Measurements from ENCODE around the gene TAOK2. TPM values are rescaled to one million over a fixed set of nuclear protein-coding genes. Genes with fewer than 3 reads are reported as not detected.
A peak's percentile ranks its signal among the peaks of the same experiment; 100 is the strongest.

The TAOK2 gene
- total RNA-seq, 1 experiment from 2014 or later = 99.4 TPM

DNA sequence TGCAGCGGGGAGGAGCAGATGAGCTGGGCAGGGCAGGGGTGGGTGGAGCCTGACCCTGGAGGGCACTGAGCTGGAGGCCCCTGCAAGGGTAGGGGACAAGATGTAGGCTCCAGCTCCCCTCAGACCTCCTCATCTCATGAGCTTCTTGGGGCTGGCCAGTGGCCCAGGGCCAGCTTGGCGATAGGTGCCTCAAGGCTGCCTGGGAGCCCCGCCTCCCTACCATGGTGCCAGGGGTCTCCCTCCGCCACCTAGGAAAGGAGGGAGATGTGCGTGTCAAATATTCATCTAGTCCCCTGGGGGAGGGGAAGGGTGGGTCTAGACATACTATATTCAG is 17.9 kb downstream of the TAOK2 start:
- CTCF ChIA-PET = interaction anchor here (0.7 kb wide), 1 partner anchor 110 kb away, joined by 3 read pairs; no protein-coding TSS in a partner anchor

DNA sequence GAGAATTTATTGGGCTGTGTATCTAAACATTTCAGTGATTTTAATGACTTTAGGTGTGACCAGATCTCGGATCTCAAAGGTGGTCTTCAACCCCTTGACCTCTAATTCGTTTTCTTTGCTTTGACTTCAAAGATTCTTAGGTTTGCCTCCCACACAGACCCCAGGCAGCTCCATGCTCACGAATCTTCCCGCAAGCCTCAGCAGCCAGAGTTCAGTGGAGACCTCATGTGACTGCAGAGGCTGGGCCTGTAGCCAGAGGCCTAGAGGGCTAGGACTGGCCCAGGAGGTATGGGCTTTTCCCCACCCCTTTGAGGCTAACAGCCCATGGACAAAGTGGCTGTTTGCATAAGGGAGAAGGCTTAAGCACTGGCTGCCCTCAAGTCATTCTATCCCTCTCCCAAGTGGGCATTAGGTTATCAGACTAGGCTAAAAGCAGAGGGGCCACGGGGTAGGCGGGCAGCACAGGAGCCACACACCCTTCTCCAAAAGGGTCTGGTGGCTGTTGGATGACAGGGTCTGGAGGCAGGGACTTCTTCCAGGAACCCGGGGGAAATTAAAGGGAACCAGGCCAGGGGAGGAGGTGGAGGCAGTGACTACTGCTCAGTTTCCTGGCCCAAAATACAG is 18.8 kb downstream of the TAOK2 start:
- H3K36me3 ChIP-seq (ENCODE audit: control insufficient read depth, insufficient read depth, low read length) = peaks cover 12% of the 10 kb centered on the region
- TF ChIP-seq REST (IDR thresholded peaks at IDR 0.05; ENCODE audit: insufficient read depth in 1 of 2, low read depth in 2 of 2, low read length in 1 of 2) (no peak), POLR2AphosphoS5 (IDR thresholded peaks at IDR 0.05; ENCODE audit: low read depth, low read length) (no peak), TCF7L2 (IDR thresholded peaks at IDR 0.05; ENCODE audit: low read depth, low read length) (no peak), SIN3A (IDR thresholded peaks at IDR 0.05; ENCODE audit: borderline replicate concordance, insufficient read depth, low read depth, low read length) (no peak), CTCF (IDR thresholded peaks at IDR 0.05) (no peak)
- H3K4me3 ChIP-seq (ENCODE audit: low read depth in 2 of 2, low read length in 2 of 2) = no peak overlapping the region
- intact Hi-C loops (cut with micrococcal nuclease; ENCODE audit: unreplicated experiment) = no loop called here
- CTCF ChIA-PET = no interaction called here
- no peaks in the 10 kb centered on the region for H3K9me3 ChIP-seq (ENCODE audit: control insufficient read depth, insufficient read depth, low read depth, low read length)
- ATAC-seq (no peak), DNase-seq (ENCODE audit: low read depth, low spot score) (no peak)
- H3K27ac ChIP-seq (ENCODE audit: low read length) = peak overlapping the region; percentile 54
- no TSS peak for BruUV-seq (replicated peaks)
- in situ Hi-C loops (cut with HindIII; ENCODE audit: low pct_unique_long_range_greater_than_20kb, low sequenced_read_pairs) = no loop called here
- POLR2A ChIA-PET = no interaction called here
- H3K27me3 ChIP-seq (ENCODE audit: control insufficient read depth, insufficient read depth, low read length) = no peaks in the 10 kb centered on the region
- H3K4me1 ChIP-seq (ENCODE audit: control insufficient read depth, insufficient read depth, low read length) = peaks cover 31% of the 10 kb centered on the region

More for the DNA sequence above, 17.9 kb downstream of the TAOK2 start:
- peaks cover 27% of the 10 kb centered on the region for H3K4me1 ChIP-seq (ENCODE audit: control insufficient read depth, insufficient read depth, low read length)
- DNase-seq (ENCODE audit: low read depth, low spot score) = no peak
- no peak overlapping the region for H3K4me3 ChIP-seq (ENCODE audit: low read depth in 2 of 2, low read length in 2 of 2)
- H3K9me3 ChIP-seq (ENCODE audit: control insufficient read depth, insufficient read depth, low read depth, low read length) = no peaks in the 10 kb centered on the region
- in situ Hi-C loops (cut with HindIII; ENCODE audit: low pct_unique_long_range_greater_than_20kb, low sequenced_read_pairs) (no loop called here), intact Hi-C loops (cut with micrococcal nuclease; ENCODE audit: unreplicated experiment) (no loop called here)
- POLR2A ChIA-PET = no interaction called here
- no TSS peak for BruUV-seq (replicated peaks)
- ATAC-seq = no peak
- no peak overlapping the region for H3K27ac ChIP-seq (ENCODE audit: low read length)
- H3K36me3 ChIP-seq (ENCODE audit: control insufficient read depth, insufficient read depth, low read length) = peaks cover 10% of the 10 kb centered on the region
- TF ChIP-seq SIN3A (IDR thresholded peaks at IDR 0.05; ENCODE audit: borderline replicate concordance, insufficient read depth, low read depth, low read length) (no peak), CTCF (IDR thresholded peaks at IDR 0.05) (no peak), REST (IDR thresholded peaks at IDR 0.05; ENCODE audit: insufficient read depth in 1 of 2, low read depth in 2 of 2, low read length in 1 of 2) (no peak), POLR2AphosphoS5 (IDR thresholded peaks at IDR 0.05; ENCODE audit: low read depth, low read length) (no peak), TCF7L2 (IDR thresholded peaks at IDR 0.05; ENCODE audit: low read depth, low read length) (no peak)
- no peaks in the 10 kb centered on the region for H3K27me3 ChIP-seq (ENCODE audit: control insufficient read depth, insufficient read depth, low read length)

Data from Panc1 (cell line).